Activated T-cell treated with anti-CD3 and anti-CD28 coated beads for 4 hours (primary cell): ENCODE data around the gene GTF2H2.
"Not testable (repeated sequence)": the region's sequence is repeated elsewhere in the genome, so short reads cannot be mapped to it uniquely, and the experiment has no call there.

ENCODE experiments used
- DNase-seq: peaks from one replicate; pipeline ENCODE4 v3.0.0-alpha.2; 2020

The GTF2H2 gene

DNA sequence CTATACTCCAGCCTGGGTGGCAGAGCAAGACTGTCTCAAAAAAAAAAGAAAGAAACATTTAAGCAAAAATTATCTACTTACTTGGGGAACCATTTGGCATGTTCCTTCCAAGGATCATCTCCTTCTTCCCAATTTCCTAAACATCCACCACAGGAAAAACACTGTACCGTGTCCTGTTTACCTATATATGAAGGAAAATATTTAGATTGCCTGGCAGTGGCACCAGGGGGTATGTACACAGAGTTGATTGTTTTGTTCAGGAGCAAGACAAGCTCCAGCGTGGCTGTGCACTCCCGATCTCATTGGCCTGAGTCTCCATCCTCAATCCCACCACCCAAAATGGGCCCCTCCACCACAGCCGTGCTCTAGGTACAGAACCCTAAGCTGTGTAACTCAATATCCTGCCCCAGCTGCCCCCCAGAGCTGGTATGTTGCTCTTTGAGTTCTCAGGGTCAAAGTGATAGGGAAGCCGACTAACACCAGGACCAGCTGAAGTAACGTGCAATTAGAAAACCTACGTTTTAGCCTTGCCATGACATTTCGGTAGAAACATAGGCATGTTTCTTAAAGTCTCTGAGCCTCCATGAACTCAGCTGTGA is 56.2 kb downstream of the GTF2H2 start:
- no peak for DNase-seq

DNA sequence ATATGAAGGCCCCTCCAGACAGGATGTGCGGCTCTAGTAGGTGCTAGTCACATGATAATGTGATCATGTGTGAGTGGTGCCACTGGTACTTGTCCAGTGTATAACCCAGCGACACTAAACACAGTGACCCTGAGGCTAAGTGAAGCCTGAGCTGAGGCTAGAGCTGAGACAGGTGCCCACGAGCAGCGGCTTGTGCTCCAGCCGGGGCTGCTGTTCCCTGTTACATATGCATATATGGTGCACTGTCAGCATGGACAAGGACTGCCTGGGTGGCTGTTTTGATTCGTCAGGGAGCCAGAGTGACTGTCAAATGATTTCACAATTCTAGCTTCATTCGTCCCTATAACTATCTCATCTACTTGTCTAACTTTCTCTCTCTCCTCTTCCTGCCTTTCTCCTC is 60.5 kb downstream of the GTF2H2 start:
- not testable (repeated sequence) for DNase-seq
